H1 (cell line): ENCODE results near the gene ARHGEF2. TPM values are rescaled to one million over a fixed set of nuclear protein-coding genes. Genes with fewer than 3 reads are reported as not detected.

Source experiments
- CTCF ChIA-PET: fragments of 300-600 bp; sonication (Branson Sonifier 250); formaldehyde crosslinking; loops from one replicate; lab custom pipeline; 2021; ENCODE audit not compliant: partially characterized antibody; lab: Charles Lee
- POLR2A ChIA-PET: fragments of 300-600 bp; sonication (Branson Sonifier 250); formaldehyde crosslinking; loops from one replicate; lab custom pipeline; 2021; ENCODE audit warnings: inconsistent platforms; ENCODE audit not compliant: partially characterized antibody; lab: Charles Lee
- DNase-seq, 2 experiments: peaks; one replicate each; pipeline versions ENCODE4 v3.0.0 to v3.0.0-alpha.2; 2010 to 2022; ENCODE audit warnings: low spot score in 2 of 2, low read depth in 1 of 2, mixed read lengths in 1 of 2
- FAIRE-seq: peaks from 2 replicates; lab custom pipeline; 2011; peaks lifted over from hg19 to GRCh38; lab: Jason Lieb, UNC
- H2AFZ ChIP-seq: 2 replicates; pipeline ENCODE4 v1.8.1; 2012; ENCODE audit warnings: low read length, inconsistent platforms
- H2AK5ac ChIP-seq: 2 replicates; pipeline ENCODE4 v1.6.1; 2013; ENCODE audit warnings: low read depth, low read length
- H2BK120ac ChIP-seq: replicated peaks from 2 replicates; pipeline ENCODE3; 2013; ENCODE audit warnings: low read depth, low read length, inconsistent platforms
- H2BK12ac ChIP-seq: 2 replicates; pipeline ENCODE4 v1.6.1; 2013; ENCODE audit warnings: low read depth, low read length
- H2BK15ac ChIP-seq: 2 replicates; pipeline ENCODE4 v1.6.1; 2013; ENCODE audit warnings: low read length
- H2BK20ac ChIP-seq: 2 replicates; pipeline ENCODE4 v1.6.1; 2013; ENCODE audit warnings: low read length
- H2BK5ac ChIP-seq: 2 replicates; pipeline ENCODE4 v1.6.1; 2013; ENCODE audit warnings: low read depth, low read length
- H3K14ac ChIP-seq: 2 replicates; pipeline ENCODE4 v1.6.1; 2013; ENCODE audit warnings: inconsistent platforms; ENCODE audit not compliant: insufficient read length
- H3K18ac ChIP-seq: 2 replicates; pipeline ENCODE4 v1.6.1; 2013; ENCODE audit warnings: low read length; ENCODE audit errors: extremely low read depth
- H3K23ac ChIP-seq: 2 replicates; pipeline ENCODE4 v1.6.1; 2013; ENCODE audit warnings: inconsistent platforms; ENCODE audit not compliant: insufficient read length
- H3K23me2 ChIP-seq: 2 replicates; pipeline ENCODE4 v1.6.1; 2013; ENCODE audit warnings: low read depth, low read length
- H3K27ac ChIP-seq: 2 replicates; pipeline ENCODE4 v1.6.1; 2011; ENCODE audit warnings: low read depth, low read length, inconsistent platforms
- H3K27me3 ChIP-seq, 4 experiments: replicated peaks in 1 of 4; 1 replicate in 1 of 4; 2 replicates in 3 of 4; pipeline versions ENCODE4 v1.6.1 to v1.8.1; 2011 to 2013; ENCODE audit warnings: low read length in 3 of 4, mild to moderate bottlenecking in 3 of 4, inconsistent platforms in 2 of 4, mixed read lengths in 2 of 4, moderate library complexity in 1 of 4; ENCODE audit not compliant: control insufficient read depth in 3 of 4, insufficient read depth in 3 of 4; ENCODE audit errors: extremely low read depth in 1 of 4
- H3K36me3 ChIP-seq, 4 experiments: 2 replicates each; pipeline versions ENCODE4 v1.6.1 to v1.8.1; 2011 to 2013; ENCODE audit warnings: mild to moderate bottlenecking in 4 of 4, low read length in 3 of 4, moderate library complexity in 2 of 4, control low read depth in 1 of 4, inconsistent platforms in 1 of 4; ENCODE audit not compliant: insufficient read depth in 4 of 4, control insufficient read depth in 2 of 4
- H3K4ac ChIP-seq: replicated peaks from 2 replicates; pipeline ENCODE3; 2013; ENCODE audit warnings: low read length, low read depth, mixed read lengths, inconsistent platforms; ENCODE audit not compliant: insufficient read length
- H3K4me1 ChIP-seq, 4 experiments: replicated peaks in 1 of 4; 1 replicate in 1 of 4; 2 replicates in 3 of 4; pipeline versions ENCODE4 v1.6.1 to v1.8.1; 2011 to 2013; ENCODE audit warnings: low read length in 3 of 4, inconsistent platforms in 2 of 4, mixed read lengths in 1 of 4; ENCODE audit not compliant: insufficient read depth in 4 of 4, control insufficient read depth in 3 of 4
- H3K4me2 ChIP-seq, 2 experiments: 2 replicates each; pipeline versions ENCODE4 v1.6.1 to v1.8.1; 2011 to 2013; ENCODE audit warnings: low read depth in 2 of 2, low read length in 2 of 2, control low read depth in 1 of 2, inconsistent platforms in 1 of 2, mild to moderate bottlenecking in 1 of 2; ENCODE audit not compliant: insufficient read depth in 1 of 2
- H3K4me3 ChIP-seq, 4 experiments: fragments of 200-600, 300-600 bp in 1 of 4; sonication (generic), shearing (Covaris generic), sonication (Bioruptor Twin) in 1 of 4; 2 replicates each; pipeline versions ENCODE4 v1.5.1 to v1.8.1; 2011 to 2016; ENCODE audit warnings: low read length in 4 of 4, low read depth in 3 of 4, control low read depth in 2 of 4, inconsistent platforms in 2 of 4, mild to moderate bottlenecking in 2 of 4, mixed read lengths in 1 of 4, moderate library complexity in 1 of 4; ENCODE audit not compliant: insufficient read depth in 2 of 4; ENCODE audit errors: extremely low read depth in 1 of 4
- H3K56ac ChIP-seq: replicated peaks from 2 replicates; pipeline ENCODE3; 2013; ENCODE audit warnings: low read depth, mild to moderate bottlenecking, mixed read lengths, low read length, inconsistent platforms; ENCODE audit not compliant: insufficient read length
- H3K79me1 ChIP-seq: 2 replicates; pipeline ENCODE4 v1.6.1; 2013; ENCODE audit warnings: low read depth, low read length, control low read depth
- H3K79me2 ChIP-seq, 2 experiments: 2 replicates each; pipeline versions ENCODE4 v1.6.1 to v1.8.1; 2012 to 2013; ENCODE audit warnings: low read length in 2 of 2, mild to moderate bottlenecking in 2 of 2, inconsistent platforms in 1 of 2; ENCODE audit not compliant: insufficient read depth in 2 of 2, control insufficient read depth in 1 of 2
- H3K9ac ChIP-seq, 4 experiments: replicated peaks in 1 of 4; 1 replicate in 1 of 4; 2 replicates in 3 of 4; pipeline versions ENCODE4 v1.6.1 to v1.8.1; 2011 to 2013; ENCODE audit warnings: low read depth in 3 of 4, low read length in 3 of 4, control low read depth in 2 of 4, mild to moderate bottlenecking in 2 of 4, moderate library complexity in 2 of 4, inconsistent platforms in 1 of 4; ENCODE audit errors: extremely low read depth in 1 of 4
- H3K9me3 ChIP-seq, 2 experiments: 2 replicates each; pipeline versions ENCODE4 v1.6.1 to v1.8.1; 2012 to 2013; ENCODE audit warnings: mild to moderate bottlenecking in 2 of 2, moderate library complexity in 2 of 2, control low read depth in 1 of 2, inconsistent platforms in 1 of 2, low read depth in 1 of 2, low read length in 1 of 2, mixed read lengths in 1 of 2; ENCODE audit not compliant: insufficient read depth in 2 of 2
- H4K20me1 ChIP-seq, 2 experiments: replicated peaks in 1 of 2; 2 replicates each; pipeline versions ENCODE3 to v1.8.1; 2011 to 2013; ENCODE audit warnings: inconsistent platforms in 2 of 2, low read length in 2 of 2, mild to moderate bottlenecking in 1 of 2; ENCODE audit not compliant: insufficient read depth in 2 of 2, control insufficient read depth in 1 of 2
- H4K5ac ChIP-seq: 2 replicates; pipeline ENCODE4 v1.6.1; 2013; ENCODE audit warnings: low read length, low read depth, mixed read lengths, inconsistent platforms; ENCODE audit not compliant: insufficient read length
- H4K8ac ChIP-seq: 2 replicates; pipeline ENCODE4 v1.8.0; 2013; ENCODE audit warnings: mild to moderate bottlenecking, moderate library complexity, low read length, inconsistent platforms; ENCODE audit not compliant: insufficient read depth; ENCODE audit errors: extremely low read depth
- H4K91ac ChIP-seq: replicated peaks from 2 replicates; pipeline ENCODE3; 2013; ENCODE audit warnings: low read length, mixed read lengths, inconsistent platforms; ENCODE audit not compliant: insufficient read length
- CTBP2 ChIP-seq: IDR thresholded peaks from 2 replicates; pipeline ENCODE4 v1.7.0; 2011; ENCODE audit warnings: borderline replicate concordance, mild to moderate bottlenecking, moderate library complexity, mixed read lengths, low read length; ENCODE audit not compliant: insufficient read depth, insufficient read length
- CTCF ChIP-seq, 3 experiments: IDR thresholded peaks; 1 replicate in 2 of 3; 2 replicates in 1 of 3; pipeline versions ENCODE4 v1.5.1 to v1.6.1; 2011; ENCODE audit warnings: low read length in 3 of 3, mild to moderate bottlenecking in 3 of 3, inconsistent platforms in 2 of 3, low read depth in 1 of 3, moderate library complexity in 1 of 3; ENCODE audit not compliant: insufficient read depth in 1 of 3; ENCODE audit errors: control extremely low read depth in 1 of 3
- GABPA ChIP-seq: IDR thresholded peaks from 2 replicates; pipeline ENCODE4 v1.6.1; 2011; ENCODE audit warnings: mild to moderate bottlenecking, low read length, moderate library complexity, borderline replicate concordance; ENCODE audit not compliant: insufficient read depth
- HDAC2 ChIP-seq, 2 experiments: fragments of 300-600 bp in 1 of 2; sonication (generic) in 1 of 2; IDR thresholded peaks; 2 replicates each; pipeline ENCODE4 v1.6.1; 2011 to 2012; ENCODE audit warnings: low read depth in 2 of 2, low read length in 2 of 2, mild to moderate bottlenecking in 2 of 2, moderate library complexity in 2 of 2, borderline replicate concordance in 1 of 2, inconsistent platforms in 1 of 2
- HDAC6 ChIP-seq: IDR thresholded peaks from one replicate; pipeline ENCODE4 v1.7.1; 2012; ENCODE audit warnings: low read depth, mild to moderate bottlenecking, inconsistent platforms, low read length, moderate library complexity
- KDM4A ChIP-seq: IDR thresholded peaks from one replicate; pipeline ENCODE4 v1.7.1; 2012; ENCODE audit warnings: low read depth, mild to moderate bottlenecking, moderate library complexity, low read length, inconsistent platforms; ENCODE audit not compliant: severe bottlenecking
- WGBS, 2 experiments: shearing (Covaris generic) in 1 of 2; methylation state at CpG; one replicate each; pipeline versions ENCODE4 v1.1.6 to v1.1.7; 2013 to 2015; ENCODE audit warnings: low lambda C conversion rate in 2 of 2, mixed read lengths in 2 of 2, inconsistent platforms in 1 of 2, low coverage in 1 of 2, missing lambda C conversion rate in 1 of 2; ENCODE audit not compliant: insufficient replicate concordance in 2 of 2, insufficient coverage in 1 of 2, insufficient read length in 1 of 2; ENCODE audit errors: extremely low coverage in 1 of 2, missing lambda C conversion rate in 1 of 2; 5-methylcytosine and 5-hydroxymethylcytosine counted together
- polyA plus RNA-seq, 7 experiments: library from polyadenylated mRNA; depleted of rRNA in 3 of 7; stranded (reverse) in 5 of 7; unstranded in 2 of 7; fragments of >200 nt in 5 of 7; fragments of 200-250 nt in 2 of 7; gene quantifications; 1 replicate in 5 of 7; 2 replicates in 1 of 7; 4 replicates in 1 of 7; pipeline versions ENCODE4 v1.2.1 to v1.2.3, GENCODE V29; 2011 to 2013; ENCODE audit warnings: missing spikeins in 2 of 7, mixed read lengths in 2 of 7
- total RNA-seq: library from RNA; stranded (reverse); fragmentation: NEBNext Ultra II Directional; extraction: Animal tissue kit (Norgen Biotek cat#: 25700); gene quantifications from 2 replicates; pipeline ENCODE4 v1.2.1, GENCODE V29; 2021

Gene ARHGEF2
- total and polyA plus RNA-seq, 2 of the 8 experiments (the other 6 are each of a cell fraction or from before 2014, with no cell fraction given), result 42.7 to 80.5 TPM

DNA sequence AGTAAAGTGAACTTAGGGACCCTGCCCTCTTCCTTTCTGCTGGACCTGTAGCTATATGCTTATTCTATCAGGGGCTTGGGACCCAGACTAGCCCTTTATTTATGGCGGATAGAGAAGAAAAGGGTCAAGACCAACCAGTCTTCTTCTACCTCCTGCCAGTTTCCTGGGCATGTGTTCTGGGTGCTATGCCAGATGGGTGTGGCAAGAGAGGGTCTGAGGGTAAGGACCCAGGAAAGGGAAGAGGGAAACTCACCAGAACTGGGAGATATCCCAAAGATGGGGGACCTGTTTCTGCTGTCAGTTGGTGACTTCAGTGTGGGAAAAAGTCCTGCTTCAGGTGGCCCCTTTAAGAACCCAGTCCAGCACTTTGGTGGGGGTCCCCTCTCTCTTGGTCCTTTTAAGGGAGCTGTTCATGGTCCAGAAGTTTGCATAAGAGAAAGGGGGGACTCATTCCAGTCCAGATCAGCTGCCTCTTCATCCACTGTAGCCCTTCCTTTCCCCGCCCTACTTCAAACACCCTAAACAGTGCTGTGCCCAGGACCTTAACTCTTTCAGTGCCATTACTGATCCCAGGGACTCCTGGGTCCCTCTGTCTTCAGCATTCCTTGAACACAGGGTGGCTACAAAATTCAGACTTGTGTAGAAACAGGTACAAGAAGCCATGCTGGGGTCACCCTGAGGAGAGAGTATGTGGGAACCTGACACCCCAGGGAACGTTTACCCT lies 24.0 kb upstream of the ARHGEF2 start:
- Histone ChIP-seq H3K4ac (no peak overlapping the region), H2BK20ac (no peak overlapping the region), H2AFZ (no peak overlapping the region), H3K4me3 (no peak overlapping the region), H3K18ac (no peak overlapping the region), H4K5ac (no peak overlapping the region), H3K4me2 (no peak overlapping the region; a peak in 1 of 4 replicates), H4K91ac (no peak overlapping the region), H3K27ac (no peak overlapping the region), H2BK120ac (no peak overlapping the region), H2BK5ac (no peak overlapping the region), H3K27me3 (no peaks in the 10 kb centered on the region), H3K9me3 (no peaks in the 10 kb centered on the region), H2AK5ac (no peak overlapping the region), H3K79me1 (no peaks in the 10 kb centered on the region; the same call in 1 of the 2 replicates), H3K56ac (no peak overlapping the region), H3K23me2 (no peaks in the 10 kb centered on the region), H3K36me3 (no peaks in the 10 kb centered on the region), H3K23ac (no peak overlapping the region), H2BK15ac (no peak overlapping the region), H3K79me2 (no peaks in the 10 kb centered on the region), H3K14ac (no peak overlapping the region), H4K20me1 (no peaks in the 10 kb centered on the region), H4K8ac (no peak overlapping the region; the same call in 1 of the 2 replicates), H2BK12ac (no peak overlapping the region), H3K9ac (no peak overlapping the region), H3K4me1 (peaks cover 0 to 4% (median 1%) of the 10 kb centered on the region in 4 experiments; a peak in 3 of 7 replicates)
- TF ChIP-seq GABPA (no peak), CTCF (IDR thresholded peaks at IDR 0.05; ENCODE audit: control extremely low read depth in 1 of 3, insufficient read depth in 1 of 3, low read depth in 1 of 3, low read length in 3 of 3) (no peak), HDAC2 (IDR thresholded peaks at IDR 0.05; ENCODE audit: borderline replicate concordance in 1 of 2, low read depth in 2 of 2, low read length in 2 of 2) (no peak), CTBP2 (no peak), HDAC6 (no peak), KDM4A (no peak)
- no peak for FAIRE-seq
- 79% methylated on average over 3 of the region's 3 CpGs; no CpG with 5 or more reads in 1 of the 2 experiments for WGBS, 2 experiments
- ChIA-PET CTCF (interaction anchor here (0.7 to 9.3 kb wide), 9 partner anchors 13 to 139 kb away, joined by 3 to 77 read pairs (median 5); partner anchors contain the start of gene SSR2), POLR2A (interaction anchor here (1.3 to 1.7 kb wide), 4 partner anchors 12 to 62 kb away, joined by 3 to 6 read pairs (median 4); partner anchors contain the start of gene RXFP4)
- DNase-seq, result no peak
